H1 (cell line): ENCODE measurements around the gene UBE2D3. TPM values are rescaled to one million over a fixed set of nuclear protein-coding genes. Genes with fewer than 3 reads are reported as not detected.

ENCODE experiments used
- CTCF ChIA-PET: fragments of 300-600 bp; sonication (Branson Sonifier 250); formaldehyde crosslinking; loops from one replicate; lab custom pipeline; 2021; ENCODE audit not compliant: partially characterized antibody; lab: Charles Lee
- POLR2A ChIA-PET: fragments of 300-600 bp; sonication (Branson Sonifier 250); formaldehyde crosslinking; loops from one replicate; lab custom pipeline; 2021; ENCODE audit warnings: inconsistent platforms; ENCODE audit not compliant: partially characterized antibody; lab: Charles Lee
- DNase-seq, 2 experiments: peaks; one replicate each; pipeline versions ENCODE4 v3.0.0 to v3.0.0-alpha.2; 2010 to 2022; ENCODE audit warnings: low spot score in 2 of 2, low read depth in 1 of 2, mixed read lengths in 1 of 2
- FAIRE-seq: peaks from 2 replicates; lab custom pipeline; 2011; peaks lifted over from hg19 to GRCh38; lab: Jason Lieb, UNC
- H2AFZ ChIP-seq: 2 replicates; pipeline ENCODE4 v1.8.1; 2012; ENCODE audit warnings: low read length, inconsistent platforms
- H2AK5ac ChIP-seq: 2 replicates; pipeline ENCODE4 v1.6.1; 2013; ENCODE audit warnings: low read depth, low read length
- H2BK120ac ChIP-seq: replicated peaks from 2 replicates; pipeline ENCODE3; 2013; ENCODE audit warnings: low read depth, low read length, inconsistent platforms
- H2BK12ac ChIP-seq: 2 replicates; pipeline ENCODE4 v1.6.1; 2013; ENCODE audit warnings: low read depth, low read length
- H2BK15ac ChIP-seq: 2 replicates; pipeline ENCODE4 v1.6.1; 2013; ENCODE audit warnings: low read length
- H2BK20ac ChIP-seq: 2 replicates; pipeline ENCODE4 v1.6.1; 2013; ENCODE audit warnings: low read length
- H2BK5ac ChIP-seq: 2 replicates; pipeline ENCODE4 v1.6.1; 2013; ENCODE audit warnings: low read depth, low read length
- H3K14ac ChIP-seq: 2 replicates; pipeline ENCODE4 v1.6.1; 2013; ENCODE audit warnings: inconsistent platforms; ENCODE audit not compliant: insufficient read length
- H3K18ac ChIP-seq: 2 replicates; pipeline ENCODE4 v1.6.1; 2013; ENCODE audit warnings: low read length; ENCODE audit errors: extremely low read depth
- H3K23ac ChIP-seq: 2 replicates; pipeline ENCODE4 v1.6.1; 2013; ENCODE audit warnings: inconsistent platforms; ENCODE audit not compliant: insufficient read length
- H3K23me2 ChIP-seq: 2 replicates; pipeline ENCODE4 v1.6.1; 2013; ENCODE audit warnings: low read depth, low read length
- H3K27ac ChIP-seq: 2 replicates; pipeline ENCODE4 v1.6.1; 2011; ENCODE audit warnings: low read depth, low read length, inconsistent platforms
- H3K27me3 ChIP-seq, 4 experiments: replicated peaks in 1 of 4; 1 replicate in 1 of 4; 2 replicates in 3 of 4; pipeline versions ENCODE4 v1.6.1 to v1.8.1; 2011 to 2013; ENCODE audit warnings: low read length in 3 of 4, mild to moderate bottlenecking in 3 of 4, inconsistent platforms in 2 of 4, mixed read lengths in 2 of 4, moderate library complexity in 1 of 4; ENCODE audit not compliant: control insufficient read depth in 3 of 4, insufficient read depth in 3 of 4; ENCODE audit errors: extremely low read depth in 1 of 4
- H3K36me3 ChIP-seq, 4 experiments: 2 replicates each; pipeline versions ENCODE4 v1.6.1 to v1.8.1; 2011 to 2013; ENCODE audit warnings: mild to moderate bottlenecking in 4 of 4, low read length in 3 of 4, moderate library complexity in 2 of 4, control low read depth in 1 of 4, inconsistent platforms in 1 of 4; ENCODE audit not compliant: insufficient read depth in 4 of 4, control insufficient read depth in 2 of 4
- H3K4ac ChIP-seq: replicated peaks from 2 replicates; pipeline ENCODE3; 2013; ENCODE audit warnings: low read length, low read depth, mixed read lengths, inconsistent platforms; ENCODE audit not compliant: insufficient read length
- H3K4me1 ChIP-seq, 4 experiments: replicated peaks in 1 of 4; 1 replicate in 1 of 4; 2 replicates in 3 of 4; pipeline versions ENCODE4 v1.6.1 to v1.8.1; 2011 to 2013; ENCODE audit warnings: low read length in 3 of 4, inconsistent platforms in 2 of 4, mixed read lengths in 1 of 4; ENCODE audit not compliant: insufficient read depth in 4 of 4, control insufficient read depth in 3 of 4
- H3K4me2 ChIP-seq, 2 experiments: 2 replicates each; pipeline versions ENCODE4 v1.6.1 to v1.8.1; 2011 to 2013; ENCODE audit warnings: low read depth in 2 of 2, low read length in 2 of 2, control low read depth in 1 of 2, inconsistent platforms in 1 of 2, mild to moderate bottlenecking in 1 of 2; ENCODE audit not compliant: insufficient read depth in 1 of 2
- H3K4me3 ChIP-seq, 4 experiments: fragments of 200-600, 300-600 bp in 1 of 4; sonication (generic), shearing (Covaris generic), sonication (Bioruptor Twin) in 1 of 4; 2 replicates each; pipeline versions ENCODE4 v1.5.1 to v1.8.1; 2011 to 2016; ENCODE audit warnings: low read length in 4 of 4, low read depth in 3 of 4, control low read depth in 2 of 4, inconsistent platforms in 2 of 4, mild to moderate bottlenecking in 2 of 4, mixed read lengths in 1 of 4, moderate library complexity in 1 of 4; ENCODE audit not compliant: insufficient read depth in 2 of 4; ENCODE audit errors: extremely low read depth in 1 of 4
- H3K56ac ChIP-seq: replicated peaks from 2 replicates; pipeline ENCODE3; 2013; ENCODE audit warnings: low read depth, mild to moderate bottlenecking, mixed read lengths, low read length, inconsistent platforms; ENCODE audit not compliant: insufficient read length
- H3K79me1 ChIP-seq: 2 replicates; pipeline ENCODE4 v1.6.1; 2013; ENCODE audit warnings: low read depth, low read length, control low read depth
- H3K79me2 ChIP-seq, 2 experiments: 2 replicates each; pipeline versions ENCODE4 v1.6.1 to v1.8.1; 2012 to 2013; ENCODE audit warnings: low read length in 2 of 2, mild to moderate bottlenecking in 2 of 2, inconsistent platforms in 1 of 2; ENCODE audit not compliant: insufficient read depth in 2 of 2, control insufficient read depth in 1 of 2
- H3K9ac ChIP-seq, 4 experiments: replicated peaks in 1 of 4; 1 replicate in 1 of 4; 2 replicates in 3 of 4; pipeline versions ENCODE4 v1.6.1 to v1.8.1; 2011 to 2013; ENCODE audit warnings: low read depth in 3 of 4, low read length in 3 of 4, control low read depth in 2 of 4, mild to moderate bottlenecking in 2 of 4, moderate library complexity in 2 of 4, inconsistent platforms in 1 of 4; ENCODE audit errors: extremely low read depth in 1 of 4
- H3K9me3 ChIP-seq, 2 experiments: 2 replicates each; pipeline versions ENCODE4 v1.6.1 to v1.8.1; 2012 to 2013; ENCODE audit warnings: mild to moderate bottlenecking in 2 of 2, moderate library complexity in 2 of 2, control low read depth in 1 of 2, inconsistent platforms in 1 of 2, low read depth in 1 of 2, low read length in 1 of 2, mixed read lengths in 1 of 2; ENCODE audit not compliant: insufficient read depth in 2 of 2
- H4K20me1 ChIP-seq, 2 experiments: replicated peaks in 1 of 2; 2 replicates each; pipeline versions ENCODE3 to v1.8.1; 2011 to 2013; ENCODE audit warnings: inconsistent platforms in 2 of 2, low read length in 2 of 2, mild to moderate bottlenecking in 1 of 2; ENCODE audit not compliant: insufficient read depth in 2 of 2, control insufficient read depth in 1 of 2
- H4K5ac ChIP-seq: 2 replicates; pipeline ENCODE4 v1.6.1; 2013; ENCODE audit warnings: low read length, low read depth, mixed read lengths, inconsistent platforms; ENCODE audit not compliant: insufficient read length
- H4K8ac ChIP-seq: 2 replicates; pipeline ENCODE4 v1.8.0; 2013; ENCODE audit warnings: mild to moderate bottlenecking, moderate library complexity, low read length, inconsistent platforms; ENCODE audit not compliant: insufficient read depth; ENCODE audit errors: extremely low read depth
- H4K91ac ChIP-seq: replicated peaks from 2 replicates; pipeline ENCODE3; 2013; ENCODE audit warnings: low read length, mixed read lengths, inconsistent platforms; ENCODE audit not compliant: insufficient read length
- ASH2L ChIP-seq: fragments of 200-600, 300-600 bp; sonication (generic); IDR thresholded peaks from one replicate; pipeline ENCODE4 v1.7.1; 2017; ENCODE audit warnings: low read length
- BRCA1 ChIP-seq: IDR thresholded peaks from 2 replicates; pipeline ENCODE4 v1.6.1; 2012; ENCODE audit warnings: low read depth, low read length, improper control_type of control experiment
- EP300 ChIP-seq, 2 experiments: IDR thresholded peaks; 1 replicate in 1 of 2; 2 replicates in 1 of 2; pipeline ENCODE4 v1.6.1; 2011 to 2012; ENCODE audit warnings: low read depth in 2 of 2, low read length in 2 of 2, mild to moderate bottlenecking in 2 of 2, borderline replicate concordance in 1 of 2, inconsistent platforms in 1 of 2, moderate library complexity in 1 of 2
- GTF2F1 ChIP-seq: IDR thresholded peaks from 2 replicates; pipeline ENCODE4 v1.6.1; 2012; ENCODE audit warnings: low read depth, low read length, improper control_type of control experiment, borderline replicate concordance
- JUN ChIP-seq: IDR thresholded peaks from 2 replicates; pipeline ENCODE4 v1.6.1; 2011; ENCODE audit warnings: low read depth, mild to moderate bottlenecking, improper control_type of control experiment, low read length
- KDM1A ChIP-seq: fragments of 200-600, 300-600 bp; sonication (generic); IDR thresholded peaks from 2 replicates; pipeline ENCODE4 v1.7.1; 2016; ENCODE audit warnings: mild to moderate bottlenecking, low read length, borderline replicate concordance
- NRF1 ChIP-seq: IDR thresholded peaks from 2 replicates; pipeline ENCODE4 v1.6.1; 2011; ENCODE audit warnings: mild to moderate bottlenecking, low read depth, low read length, improper control_type of control experiment
- SP2 ChIP-seq: IDR thresholded peaks from 2 replicates; pipeline ENCODE4 v1.6.1; 2012; ENCODE audit warnings: mild to moderate bottlenecking, low read length, inconsistent platforms
- TAF7 ChIP-seq: optimal IDR thresholded peaks from 2 replicates; pipeline ENCODE3; 2011; ENCODE audit warnings: low read depth, mild to moderate bottlenecking, inconsistent platforms, low read length, moderate library complexity, borderline replicate concordance
- WGBS, 2 experiments: shearing (Covaris generic) in 1 of 2; methylation state at CpG; one replicate each; pipeline versions ENCODE4 v1.1.6 to v1.1.7; 2013 to 2015; ENCODE audit warnings: low lambda C conversion rate in 2 of 2, mixed read lengths in 2 of 2, inconsistent platforms in 1 of 2, low coverage in 1 of 2, missing lambda C conversion rate in 1 of 2; ENCODE audit not compliant: insufficient replicate concordance in 2 of 2, insufficient coverage in 1 of 2, insufficient read length in 1 of 2; ENCODE audit errors: extremely low coverage in 1 of 2, missing lambda C conversion rate in 1 of 2; 5-methylcytosine and 5-hydroxymethylcytosine counted together
- polyA plus RNA-seq, 7 experiments: library from polyadenylated mRNA; depleted of rRNA in 3 of 7; stranded (reverse) in 5 of 7; unstranded in 2 of 7; fragments of >200 nt in 5 of 7; fragments of 200-250 nt in 2 of 7; gene quantifications; 1 replicate in 5 of 7; 2 replicates in 1 of 7; 4 replicates in 1 of 7; pipeline versions ENCODE4 v1.2.1 to v1.2.3, GENCODE V29; 2011 to 2013; ENCODE audit warnings: missing spikeins in 2 of 7, mixed read lengths in 2 of 7
- total RNA-seq: library from RNA; stranded (reverse); fragmentation: NEBNext Ultra II Directional; extraction: Animal tissue kit (Norgen Biotek cat#: 25700); gene quantifications from 2 replicates; pipeline ENCODE4 v1.2.1, GENCODE V29; 2021
- TF ChIP-seq, protein P1 (sequence below): IDR thresholded peaks from 2 replicates; pipeline ENCODE4 v1.6.1; 2011; ENCODE audit warnings: low read depth, mild to moderate bottlenecking, low read length; ENCODE audit not compliant: insufficient read depth
- TF ChIP-seq, protein P2 (sequence below), 3 experiments: IDR thresholded peaks; 1 replicate in 2 of 3; 2 replicates in 1 of 3; pipeline versions ENCODE4 v1.5.1 to v1.6.1; 2011; ENCODE audit warnings: low read length in 3 of 3, mild to moderate bottlenecking in 3 of 3, inconsistent platforms in 2 of 3, low read depth in 1 of 3, moderate library complexity in 1 of 3; ENCODE audit not compliant: insufficient read depth in 1 of 3; ENCODE audit errors: control extremely low read depth in 1 of 3

UBE2D3 gene
- total and polyA plus RNA-seq, 2 of the 8 experiments (the other 6 are each of a cell fraction or from before 2014, with no cell fraction given): 396 to 544 TPM

DNA sequence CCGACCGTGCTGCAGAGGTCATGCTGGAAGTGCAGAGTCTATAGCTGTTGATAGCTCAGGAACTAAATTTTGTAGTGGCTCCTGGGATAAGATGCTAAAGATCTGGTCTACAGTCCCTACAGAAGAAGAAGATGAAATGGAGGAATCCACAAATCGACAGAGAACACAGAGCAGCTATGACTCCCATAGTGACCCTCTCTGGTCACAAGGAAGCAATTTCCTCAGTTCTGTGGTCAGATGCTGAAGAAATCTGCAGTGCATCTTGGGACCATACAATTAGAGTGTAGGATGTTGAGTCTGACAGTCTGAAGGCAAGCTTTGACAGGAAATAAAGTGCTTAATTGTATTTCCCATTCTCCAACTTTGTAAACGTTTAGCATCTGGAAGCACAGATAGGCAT lies 75.4 kb downstream of the UBE2D3 start:
- no peaks in the 10 kb centered on the region for H3K23me2 ChIP-seq
- DNase-seq (no peak), FAIRE-seq (no peak)
- ChIA-PET CTCF (interaction anchor here (2.9 kb wide), 1 partner anchor 21 kb away, joined by 10 read pairs; no protein-coding TSS in a partner anchor), POLR2A (interaction anchor here (0.7 to 1.4 kb wide), 2 partner anchors 9 to 76 kb away, joined by 3 to 4 read pairs; partner anchors contain the start of genes MANBA and UBE2D3)
- H3K4me3 ChIP-seq: no peak overlapping the region
- H3K23ac ChIP-seq: no peak overlapping the region
- H2BK15ac ChIP-seq: no peak overlapping the region
- H3K27me3 ChIP-seq: no peaks in the 10 kb centered on the region
- no peak overlapping the region for H3K18ac ChIP-seq
- H2BK120ac ChIP-seq: no peak overlapping the region
- H2BK5ac ChIP-seq: no peak overlapping the region
- no peak overlapping the region for H2BK20ac ChIP-seq
- H4K5ac ChIP-seq: no peak overlapping the region
- no peak overlapping the region for H2AK5ac ChIP-seq
- no peak overlapping the region for H2BK12ac ChIP-seq
- peaks cover 0 to 2% of the 10 kb centered on the region in 2 experiments for H4K20me1 ChIP-seq
- H4K91ac ChIP-seq: no peak overlapping the region
- no peaks in the 10 kb centered on the region for H3K4me1 ChIP-seq
- WGBS, 2 experiments: 97% methylated on average over 4 of the region's 4 CpGs; no CpG with 5 or more reads in 1 of the 2 experiments
- no peak overlapping the region for H3K56ac ChIP-seq
- peaks cover 0 to 27% of the 10 kb centered on the region in 2 experiments; a peak in 2 of 4 replicates for H3K79me2 ChIP-seq
- H3K27ac ChIP-seq: no peak overlapping the region
- H3K14ac ChIP-seq: no peak overlapping the region
- H3K4me2 ChIP-seq: no peak overlapping the region
- H4K8ac ChIP-seq: no peak overlapping the region
- H3K9ac ChIP-seq: no peak overlapping the region
- no peaks in the 10 kb centered on the region for H3K9me3 ChIP-seq
- no peak overlapping the region for H2AFZ ChIP-seq
- peaks cover 10% of the 10 kb centered on the region for H3K79me1 ChIP-seq
- H3K4ac ChIP-seq: no peak overlapping the region
- H3K36me3 ChIP-seq: peaks cover 0 to 9% (median 4%) of the 10 kb centered on the region in 4 experiments; a peak in 4 of 8 replicates
- TF ChIP-seq KDM1A: no peak
- TF ChIP-seq JUN: no peak
- TF ChIP-seq EP300 (IDR thresholded peaks at IDR 0.05; ENCODE audit: borderline replicate concordance in 1 of 2, low read depth in 2 of 2, low read length in 2 of 2): no peak
- TF ChIP-seq SP2: no peak
- TF ChIP-seq TAF7: no peak
- no peak for TF ChIP-seq ASH2L
- TF ChIP-seq, protein P1, sequence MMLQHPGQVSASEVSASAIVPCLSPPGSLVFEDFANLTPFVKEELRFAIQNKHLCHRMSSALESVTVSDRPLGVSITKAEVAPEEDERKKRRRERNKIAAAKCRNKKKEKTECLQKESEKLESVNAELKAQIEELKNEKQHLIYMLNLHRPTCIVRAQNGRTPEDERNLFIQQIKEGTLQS: no peak
- TF ChIP-seq NRF1: no peak
- TF ChIP-seq, protein P2, sequence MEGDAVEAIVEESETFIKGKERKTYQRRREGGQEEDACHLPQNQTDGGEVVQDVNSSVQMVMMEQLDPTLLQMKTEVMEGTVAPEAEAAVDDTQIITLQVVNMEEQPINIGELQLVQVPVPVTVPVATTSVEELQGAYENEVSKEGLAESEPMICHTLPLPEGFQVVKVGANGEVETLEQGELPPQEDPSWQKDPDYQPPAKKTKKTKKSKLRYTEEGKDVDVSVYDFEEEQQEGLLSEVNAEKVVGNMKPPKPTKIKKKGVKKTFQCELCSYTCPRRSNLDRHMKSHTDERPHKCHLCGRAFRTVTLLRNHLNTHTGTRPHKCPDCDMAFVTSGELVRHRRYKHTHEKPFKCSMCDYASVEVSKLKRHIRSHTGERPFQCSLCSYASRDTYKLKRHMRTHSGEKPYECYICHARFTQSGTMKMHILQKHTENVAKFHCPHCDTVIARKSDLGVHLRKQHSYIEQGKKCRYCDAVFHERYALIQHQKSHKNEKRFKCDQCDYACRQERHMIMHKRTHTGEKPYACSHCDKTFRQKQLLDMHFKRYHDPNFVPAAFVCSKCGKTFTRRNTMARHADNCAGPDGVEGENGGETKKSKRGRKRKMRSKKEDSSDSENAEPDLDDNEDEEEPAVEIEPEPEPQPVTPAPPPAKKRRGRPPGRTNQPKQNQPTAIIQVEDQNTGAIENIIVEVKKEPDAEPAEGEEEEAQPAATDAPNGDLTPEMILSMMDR (IDR thresholded peaks at IDR 0.05; ENCODE audit: control extremely low read depth in 1 of 3, insufficient read depth in 1 of 3, low read depth in 1 of 3, low read length in 3 of 3): no peak
- no peak for TF ChIP-seq GTF2F1
- no peak for TF ChIP-seq BRCA1
